Hepatocyte (in vitro differentiated cells): Measurements from ENCODE around the gene MTPN.

ENCODE experiments used
- EZH2 ChIP-seq: fragments of 200-600 bp; sonication (generic); IDR thresholded peaks from 2 replicates; pipeline ENCODE4 v1.6.1; 2016; ENCODE audit warnings: antibody characterized with exemption, mild to moderate bottlenecking, borderline replicate concordance
- TF ChIP-seq, protein P1 (sequence below): fragments of 200-600 bp; sonication (generic); IDR thresholded peaks from 2 replicates; pipeline ENCODE4 v1.5.1; 2016; ENCODE audit warnings: antibody characterized with exemption, mild to moderate bottlenecking; ENCODE audit not compliant: poor library complexity

DNA sequence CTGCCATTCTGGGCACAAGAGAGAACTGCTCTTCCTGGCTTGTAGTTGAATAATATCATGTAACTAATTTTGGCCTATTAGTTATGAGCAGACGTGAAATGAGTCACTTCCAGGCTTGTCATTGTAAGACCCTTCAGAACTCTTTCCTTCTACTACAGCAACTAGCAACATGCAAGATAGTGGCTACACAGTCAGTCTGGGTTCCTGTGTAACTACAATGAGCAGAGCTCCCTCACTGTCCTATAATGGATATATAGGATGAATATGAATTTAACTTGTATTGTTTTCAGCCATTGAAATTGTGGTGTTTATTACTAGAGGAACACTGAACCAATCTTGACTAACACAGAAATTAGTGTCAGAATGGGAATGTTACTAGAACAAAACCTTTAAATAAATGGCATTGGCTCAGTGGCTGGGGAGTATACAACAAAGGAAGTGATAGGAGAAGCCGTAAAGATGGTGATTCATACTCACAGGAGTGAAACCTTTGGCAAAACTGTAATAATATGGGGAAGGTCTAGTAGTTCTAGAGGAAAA, 2.9 kb upstream of the MTPN start:
- TF ChIP-seq, protein P1, sequence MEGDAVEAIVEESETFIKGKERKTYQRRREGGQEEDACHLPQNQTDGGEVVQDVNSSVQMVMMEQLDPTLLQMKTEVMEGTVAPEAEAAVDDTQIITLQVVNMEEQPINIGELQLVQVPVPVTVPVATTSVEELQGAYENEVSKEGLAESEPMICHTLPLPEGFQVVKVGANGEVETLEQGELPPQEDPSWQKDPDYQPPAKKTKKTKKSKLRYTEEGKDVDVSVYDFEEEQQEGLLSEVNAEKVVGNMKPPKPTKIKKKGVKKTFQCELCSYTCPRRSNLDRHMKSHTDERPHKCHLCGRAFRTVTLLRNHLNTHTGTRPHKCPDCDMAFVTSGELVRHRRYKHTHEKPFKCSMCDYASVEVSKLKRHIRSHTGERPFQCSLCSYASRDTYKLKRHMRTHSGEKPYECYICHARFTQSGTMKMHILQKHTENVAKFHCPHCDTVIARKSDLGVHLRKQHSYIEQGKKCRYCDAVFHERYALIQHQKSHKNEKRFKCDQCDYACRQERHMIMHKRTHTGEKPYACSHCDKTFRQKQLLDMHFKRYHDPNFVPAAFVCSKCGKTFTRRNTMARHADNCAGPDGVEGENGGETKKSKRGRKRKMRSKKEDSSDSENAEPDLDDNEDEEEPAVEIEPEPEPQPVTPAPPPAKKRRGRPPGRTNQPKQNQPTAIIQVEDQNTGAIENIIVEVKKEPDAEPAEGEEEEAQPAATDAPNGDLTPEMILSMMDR = no peak
- TF ChIP-seq EZH2 = no peak
